NB4 (cell line): ENCODE results near the gene AMIGO2.

Experiments
- POLR2A ChIP-seq: IDR thresholded peaks from 2 replicates; pipeline ENCODE4 v1.6.1; 2011; ENCODE audit warnings: mild to moderate bottlenecking; ENCODE audit not compliant: insufficient read length; ENCODE audit errors: extremely low read depth
- TF ChIP-seq, protein P1 (sequence below): IDR thresholded peaks from one replicate; pipeline ENCODE4 v1.5.1; 2012; ENCODE audit warnings: low read depth, low read length

DNA sequence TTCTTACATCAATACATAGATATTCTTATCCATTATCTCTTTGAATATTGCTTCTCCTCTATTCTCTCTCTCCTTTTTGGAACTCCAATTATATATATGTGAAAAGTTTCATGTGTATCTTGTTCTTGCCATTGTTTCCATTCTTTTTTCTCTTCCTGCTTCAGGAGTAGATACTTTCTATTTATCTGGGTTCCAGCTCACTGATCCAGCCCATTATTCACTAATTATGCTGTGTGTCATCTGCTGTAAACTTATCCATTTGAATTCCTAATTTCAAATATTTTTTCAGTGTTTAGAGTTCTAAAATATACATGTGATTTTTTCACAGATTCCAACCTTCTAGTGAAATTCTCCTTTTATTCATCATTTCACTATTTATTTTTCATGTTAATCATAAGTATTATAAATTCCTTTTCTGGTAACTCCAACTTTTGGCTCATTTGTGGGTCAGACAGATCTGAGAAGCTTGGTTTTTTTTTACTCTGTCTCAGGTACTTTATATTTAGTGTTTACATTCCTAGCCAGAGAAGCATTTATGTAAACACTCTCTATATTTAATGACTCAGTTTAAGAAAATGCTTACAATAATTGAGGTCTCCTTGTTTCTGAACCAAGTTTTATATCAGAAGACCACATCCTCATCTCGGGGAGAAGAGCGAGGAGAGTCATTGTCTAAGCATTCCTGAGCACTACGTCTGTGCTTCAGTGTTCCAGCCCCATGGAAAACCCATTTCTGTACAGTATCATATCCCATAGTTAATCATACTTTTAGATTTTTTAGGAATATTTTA, 15.9 kb upstream of the AMIGO2 start:
- TF ChIP-seq, protein P1, sequence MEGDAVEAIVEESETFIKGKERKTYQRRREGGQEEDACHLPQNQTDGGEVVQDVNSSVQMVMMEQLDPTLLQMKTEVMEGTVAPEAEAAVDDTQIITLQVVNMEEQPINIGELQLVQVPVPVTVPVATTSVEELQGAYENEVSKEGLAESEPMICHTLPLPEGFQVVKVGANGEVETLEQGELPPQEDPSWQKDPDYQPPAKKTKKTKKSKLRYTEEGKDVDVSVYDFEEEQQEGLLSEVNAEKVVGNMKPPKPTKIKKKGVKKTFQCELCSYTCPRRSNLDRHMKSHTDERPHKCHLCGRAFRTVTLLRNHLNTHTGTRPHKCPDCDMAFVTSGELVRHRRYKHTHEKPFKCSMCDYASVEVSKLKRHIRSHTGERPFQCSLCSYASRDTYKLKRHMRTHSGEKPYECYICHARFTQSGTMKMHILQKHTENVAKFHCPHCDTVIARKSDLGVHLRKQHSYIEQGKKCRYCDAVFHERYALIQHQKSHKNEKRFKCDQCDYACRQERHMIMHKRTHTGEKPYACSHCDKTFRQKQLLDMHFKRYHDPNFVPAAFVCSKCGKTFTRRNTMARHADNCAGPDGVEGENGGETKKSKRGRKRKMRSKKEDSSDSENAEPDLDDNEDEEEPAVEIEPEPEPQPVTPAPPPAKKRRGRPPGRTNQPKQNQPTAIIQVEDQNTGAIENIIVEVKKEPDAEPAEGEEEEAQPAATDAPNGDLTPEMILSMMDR: no peak
- TF ChIP-seq POLR2A: no peak
